Gastrocnemius medialis (tissue), 4 donors: ENCODE measurements around the gene SLC25A48.

Experiments used
- POLR2A ChIP-seq, 2 donors: fragments of 450-650 bp; IDR thresholded peaks; one replicate each; pipeline ENCODE4 v1.6.1; 2017; ENCODE audit warnings: antibody characterized with exemption in 2 of 2, mild to moderate bottlenecking in 2 of 2, moderate library complexity in 2 of 2
- TF ChIP-seq, protein P1 (sequence below), 5 experiments: fragments of 450-650 bp in 3 of 5; fragments of 200-600 bp in 2 of 5; sonication (generic) in 2 of 5; IDR thresholded peaks in 4 of 5; conservative IDR thresholded peaks in 1 of 5; 1 replicate in 4 of 5; 2 replicates in 1 of 5; pipeline ENCODE4 v1.5.1; 2016 to 2019; ENCODE audit warnings: antibody characterized with exemption in 5 of 5, mild to moderate bottlenecking in 3 of 5, moderate library complexity in 3 of 5

DNA sequence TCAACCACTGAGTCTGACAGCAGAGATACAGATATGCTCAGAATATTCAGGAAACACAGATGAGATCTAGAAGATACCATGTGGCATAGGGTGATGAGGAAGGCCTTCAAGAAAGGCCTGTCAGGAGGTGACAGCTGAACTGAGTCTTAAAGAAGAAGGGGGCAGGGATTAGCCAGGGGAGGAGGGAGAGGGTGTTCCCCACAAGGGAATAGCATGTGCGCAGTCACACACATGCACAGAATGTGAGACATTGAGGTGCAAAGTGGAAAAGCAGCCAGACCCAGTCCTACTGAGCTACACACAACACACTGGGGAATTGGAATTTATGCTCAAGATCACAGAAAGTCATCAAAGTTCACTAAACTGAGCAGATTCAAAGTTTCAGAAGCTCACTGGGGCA, 3.0 kb upstream of the SLC25A48 start:
- TF ChIP-seq, protein P1, sequence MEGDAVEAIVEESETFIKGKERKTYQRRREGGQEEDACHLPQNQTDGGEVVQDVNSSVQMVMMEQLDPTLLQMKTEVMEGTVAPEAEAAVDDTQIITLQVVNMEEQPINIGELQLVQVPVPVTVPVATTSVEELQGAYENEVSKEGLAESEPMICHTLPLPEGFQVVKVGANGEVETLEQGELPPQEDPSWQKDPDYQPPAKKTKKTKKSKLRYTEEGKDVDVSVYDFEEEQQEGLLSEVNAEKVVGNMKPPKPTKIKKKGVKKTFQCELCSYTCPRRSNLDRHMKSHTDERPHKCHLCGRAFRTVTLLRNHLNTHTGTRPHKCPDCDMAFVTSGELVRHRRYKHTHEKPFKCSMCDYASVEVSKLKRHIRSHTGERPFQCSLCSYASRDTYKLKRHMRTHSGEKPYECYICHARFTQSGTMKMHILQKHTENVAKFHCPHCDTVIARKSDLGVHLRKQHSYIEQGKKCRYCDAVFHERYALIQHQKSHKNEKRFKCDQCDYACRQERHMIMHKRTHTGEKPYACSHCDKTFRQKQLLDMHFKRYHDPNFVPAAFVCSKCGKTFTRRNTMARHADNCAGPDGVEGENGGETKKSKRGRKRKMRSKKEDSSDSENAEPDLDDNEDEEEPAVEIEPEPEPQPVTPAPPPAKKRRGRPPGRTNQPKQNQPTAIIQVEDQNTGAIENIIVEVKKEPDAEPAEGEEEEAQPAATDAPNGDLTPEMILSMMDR (IDR thresholded peaks at IDR 0.05 in 4 of 5, conservative IDR thresholded peaks at IDR 0.05 in 1 of 5): no peak
- no peak for TF ChIP-seq POLR2A (IDR thresholded peaks at IDR 0.05)
